ENCODE results near the gene AP1M2. TPM values are rescaled to one million over a fixed set of nuclear protein-coding genes. Genes with fewer than 3 reads are reported as not detected.

The AP1M2 gene
- total RNA-seq, 1 donor from 2014 or later, result not detected

- H3K4me1 Mint-ChIP-seq (ENCODE audit: low read depth), result peaks cover 1% of the 10 kb centered on the region
- no peak overlapping the region for H3K27ac Mint-ChIP-seq
- H3K36me3 Mint-ChIP-seq (ENCODE audit: low read depth), result peaks cover 18% of the 10 kb centered on the region
- no peaks in the 10 kb centered on the region for H3K27me3 Mint-ChIP-seq (ENCODE audit: low read depth)
- no peak for DNase-seq (ENCODE audit: low spot score)
- no peaks in the 10 kb centered on the region for H3K9me3 Mint-ChIP-seq
- no peak overlapping the region for H3K4me3 Mint-ChIP-seq (ENCODE audit: low read depth)
- intact Hi-C loops (cut with micrococcal nuclease), result no loop called here
Measured at GRCh38 chr19:10615429-10616023, 28.4 kb upstream of the AP1M2 start.

GRCh38 chr19:10612499-10613119 lies 25.5 kb upstream of the AP1M2 start:
- DNase-seq (ENCODE audit: low spot score), result no peak
- Mint-ChIP-seq H3K9me3 (no peaks in the 10 kb centered on the region), H3K27ac (no peak overlapping the region), H3K36me3 (ENCODE audit: low read depth) (peaks cover 15% of the 10 kb centered on the region), H3K4me3 (ENCODE audit: low read depth) (no peak overlapping the region), H3K4me1 (ENCODE audit: low read depth) (no peaks in the 10 kb centered on the region), H3K27me3 (ENCODE audit: low read depth) (no peaks in the 10 kb centered on the region)
- intact Hi-C loops (cut with micrococcal nuclease), result no loop called here

- DNase-seq (ENCODE audit: low spot score), result no peak
Measured at GRCh38 chr19:10611907-10612306, 24.8 kb upstream of the AP1M2 start.

GRCh38 chr19:10604460-10604980 lies 17.4 kb upstream of the AP1M2 start:
- H3K36me3 Mint-ChIP-seq (ENCODE audit: low read depth), result peaks cover 11% of the 10 kb centered on the region
- H3K27ac Mint-ChIP-seq, result peak overlapping the region; percentile 100
- DNase-seq (ENCODE audit: low spot score), result no peak
- H3K9me3 Mint-ChIP-seq, result no peaks in the 10 kb centered on the region
- H3K4me3 Mint-ChIP-seq (ENCODE audit: low read depth), result peak overlapping the region; percentile 97
- intact Hi-C loops (cut with micrococcal nuclease), result loop anchor here (1.0 to 5.0 kb wide), 2 partner anchors 9 to 48 kb away; partner anchors contain the start of gene ILF3
- H3K4me1 Mint-ChIP-seq (ENCODE audit: low read depth), result peaks cover 16% of the 10 kb centered on the region
- peaks cover under 1% of the 10 kb centered on the region for H3K27me3 Mint-ChIP-seq (ENCODE audit: low read depth)

More at GRCh38 chr19:10611907-10612306, 24.8 kb upstream of the AP1M2 start:
- no peak overlapping the region for H3K4me3 Mint-ChIP-seq (ENCODE audit: low read depth)
- no peaks in the 10 kb centered on the region for H3K9me3 Mint-ChIP-seq
- H3K36me3 Mint-ChIP-seq (ENCODE audit: low read depth), result peaks cover 14% of the 10 kb centered on the region
- H3K27me3 Mint-ChIP-seq (ENCODE audit: low read depth), result no peaks in the 10 kb centered on the region
- no peaks in the 10 kb centered on the region for H3K4me1 Mint-ChIP-seq (ENCODE audit: low read depth)
- no peak overlapping the region for H3K27ac Mint-ChIP-seq
- intact Hi-C loops (cut with micrococcal nuclease), result no loop called here

- peaks cover 16% of the 10 kb centered on the region for H3K4me1 Mint-ChIP-seq (ENCODE audit: low read depth)
- no peaks in the 10 kb centered on the region for H3K9me3 Mint-ChIP-seq
- peak; percentile 19 for DNase-seq (ENCODE audit: low spot score)
- H3K4me3 Mint-ChIP-seq (ENCODE audit: low read depth), result peak overlapping the region; percentile 97
- peak overlapping the region; percentile 100 for H3K27ac Mint-ChIP-seq
- intact Hi-C loops (cut with micrococcal nuclease), result loop anchor here (1.0 to 5.0 kb wide), 4 partner anchors 9 to 48 kb away; partner anchors contain the start of genes CDKN2D and ILF3
- H3K36me3 Mint-ChIP-seq (ENCODE audit: low read depth), result peaks cover 11% of the 10 kb centered on the region
- peaks cover 1% of the 10 kb centered on the region for H3K27me3 Mint-ChIP-seq (ENCODE audit: low read depth)
Measured at GRCh38 chr19:10603873-10604459, 16.9 kb upstream of the AP1M2 start.

GRCh38 chr19:10603084-10603872 lies 16.2 kb upstream of the AP1M2 start:
- Mint-ChIP-seq H3K27me3 (ENCODE audit: low read depth) (peaks cover 1% of the 10 kb centered on the region), H3K27ac (peak overlapping the region; percentile 100), H3K36me3 (ENCODE audit: low read depth) (peaks cover 11% of the 10 kb centered on the region), H3K4me1 (ENCODE audit: low read depth) (peaks cover 16% of the 10 kb centered on the region), H3K4me3 (ENCODE audit: low read depth) (peak overlapping the region; percentile 97), H3K9me3 (no peaks in the 10 kb centered on the region)
- intact Hi-C loops (cut with micrococcal nuclease), result loop anchor here (2.0 to 5.0 kb wide), 3 partner anchors 22 to 49 kb away; partner anchors contain the start of genes CDKN2D and ILF3
- peak; percentile 81 for DNase-seq (ENCODE audit: low spot score)

GRCh38 chr19:10602330-10603083 lies 15.4 kb upstream of the AP1M2 start:
- peak overlapping the region; percentile 100 for H3K27ac Mint-ChIP-seq
- peak overlapping the region; percentile 97 for H3K4me3 Mint-ChIP-seq (ENCODE audit: low read depth)
- peaks cover 11% of the 10 kb centered on the region for H3K36me3 Mint-ChIP-seq (ENCODE audit: low read depth)
- intact Hi-C loops (cut with micrococcal nuclease), result loop anchor here (2.0 to 5.0 kb wide), 3 partner anchors 22 to 50 kb away; partner anchors contain the start of genes CDKN2D and ILF3
- H3K27me3 Mint-ChIP-seq (ENCODE audit: low read depth), result peaks cover 1% of the 10 kb centered on the region
- peaks cover 16% of the 10 kb centered on the region for H3K4me1 Mint-ChIP-seq (ENCODE audit: low read depth)
- DNase-seq (ENCODE audit: low spot score), result peak; percentile 78
- H3K9me3 Mint-ChIP-seq, result no peaks in the 10 kb centered on the region

GRCh38 chr19:10601999-10602329 lies 14.9 kb upstream of the AP1M2 start:
- peaks cover 1% of the 10 kb centered on the region for H3K27me3 Mint-ChIP-seq (ENCODE audit: low read depth)
- H3K9me3 Mint-ChIP-seq, result no peaks in the 10 kb centered on the region
- DNase-seq (ENCODE audit: low spot score), result no peak
- peak overlapping the region; percentile 70 for H3K4me3 Mint-ChIP-seq (ENCODE audit: low read depth)
- H3K4me1 Mint-ChIP-seq (ENCODE audit: low read depth), result peaks cover 18% of the 10 kb centered on the region
- peaks cover 11% of the 10 kb centered on the region for H3K36me3 Mint-ChIP-seq (ENCODE audit: low read depth)
- no peak overlapping the region for H3K27ac Mint-ChIP-seq
- intact Hi-C loops (cut with micrococcal nuclease), result loop anchor here (2.0 to 5.0 kb wide), 3 partner anchors 21 to 50 kb away; partner anchors contain the start of genes CDKN2D and ILF3

- no peaks in the 10 kb centered on the region for H3K9me3 Mint-ChIP-seq
- H3K27ac Mint-ChIP-seq, result no peak overlapping the region
- intact Hi-C loops (cut with micrococcal nuclease), result loop anchor here (5.0 kb wide), 1 partner anchor 52 kb away; the partner anchor contains the start of gene ILF3
- H3K27me3 Mint-ChIP-seq (ENCODE audit: low read depth), result peaks cover 1% of the 10 kb centered on the region
- peaks cover 31% of the 10 kb centered on the region for H3K4me1 Mint-ChIP-seq (ENCODE audit: low read depth)
- DNase-seq (ENCODE audit: low spot score), result no peak
- peaks cover 11% of the 10 kb centered on the region for H3K36me3 Mint-ChIP-seq (ENCODE audit: low read depth)
- H3K4me3 Mint-ChIP-seq (ENCODE audit: low read depth), result no peak overlapping the region
Measured at GRCh38 chr19:10600149-10600548, 13.0 kb upstream of the AP1M2 start.

- intact Hi-C loops (cut with micrococcal nuclease), result no loop called here
Measured at GRCh38 chr19:10593820-10594637, 6.9 kb upstream of the AP1M2 start.

GRCh38 chr19:10593148-10593547 lies 6.0 kb upstream of the AP1M2 start:
- Mint-ChIP-seq H3K4me3 (ENCODE audit: low read depth) (no peak overlapping the region), H3K27me3 (ENCODE audit: low read depth) (no peaks in the 10 kb centered on the region), H3K27ac (no peak overlapping the region), H3K4me1 (ENCODE audit: low read depth) (peaks cover 19% of the 10 kb centered on the region), H3K9me3 (no peaks in the 10 kb centered on the region), H3K36me3 (ENCODE audit: low read depth) (no peaks in the 10 kb centered on the region)
- DNase-seq (ENCODE audit: low spot score), result no peak
- intact Hi-C loops (cut with micrococcal nuclease), result no loop called here

More at GRCh38 chr19:10593820-10594637, 6.9 kb upstream of the AP1M2 start:
- no peak overlapping the region for H3K4me3 Mint-ChIP-seq (ENCODE audit: low read depth)
- H3K36me3 Mint-ChIP-seq (ENCODE audit: low read depth), result no peaks in the 10 kb centered on the region
- no peaks in the 10 kb centered on the region for H3K9me3 Mint-ChIP-seq
- DNase-seq (ENCODE audit: low spot score), result no peak
- peak overlapping the region; percentile 40 for H3K27ac Mint-ChIP-seq
- H3K4me1 Mint-ChIP-seq (ENCODE audit: low read depth), result peaks cover 19% of the 10 kb centered on the region
- H3K27me3 Mint-ChIP-seq (ENCODE audit: low read depth), result no peaks in the 10 kb centered on the region
